Endodermal cell (in vitro differentiated cells): ENCODE data around the gene UQCC2. TPM values are rescaled to one million over a fixed set of nuclear protein-coding genes. Genes with fewer than 3 reads are reported as not detected.

Experiments used
- DNase-seq: peaks from one replicate; pipeline ENCODE4 v3.0.0-alpha.2; 2017
- H3K27ac ChIP-seq: 2 replicates; pipeline ENCODE4 v1.5.1; 2013; ENCODE audit warnings: mild to moderate bottlenecking, low read depth, low read length, moderate library complexity
- H3K27me3 ChIP-seq: 2 replicates; pipeline ENCODE4 v1.6.1; 2013; ENCODE audit warnings: mild to moderate bottlenecking, low read length, moderate library complexity; ENCODE audit not compliant: insufficient read depth, control insufficient read depth, poor library complexity, severe bottlenecking
- H3K36me3 ChIP-seq: 2 replicates; pipeline ENCODE4 v1.7.0; 2013; ENCODE audit warnings: mild to moderate bottlenecking, low read length, moderate library complexity; ENCODE audit not compliant: control insufficient read depth, insufficient read depth
- H3K4me1 ChIP-seq: one replicate; pipeline ENCODE4 v1.7.0; 2013; ENCODE audit warnings: low read length; ENCODE audit not compliant: control insufficient read depth, insufficient read depth
- H3K4me3 ChIP-seq: 2 replicates; pipeline ENCODE4 v1.5.1; 2013; ENCODE audit warnings: mild to moderate bottlenecking, low read length, moderate library complexity
- H3K9ac ChIP-seq: 2 replicates; pipeline ENCODE4 v1.6.1; 2013; ENCODE audit warnings: mild to moderate bottlenecking, low read length, moderate library complexity; ENCODE audit not compliant: poor library complexity, severe bottlenecking; ENCODE audit errors: extremely low read depth
- H3K9me3 ChIP-seq: 2 replicates; pipeline ENCODE4 v1.6.1; 2013; ENCODE audit warnings: mild to moderate bottlenecking, low read length, moderate library complexity; ENCODE audit not compliant: control insufficient read depth
- H3K27ac Mint-ChIP-seq: 2 replicates; pipeline ENCODE4 v1.8.0; 2020; ENCODE audit warnings: mixed read lengths
- H3K27me3 Mint-ChIP-seq: 2 replicates; pipeline ENCODE4 v1.8.0; 2021; ENCODE audit warnings: mild to moderate bottlenecking, mixed read lengths; ENCODE audit not compliant: insufficient read depth
- H3K36me3 Mint-ChIP-seq: 2 replicates; pipeline ENCODE4 v1.8.0; 2020; ENCODE audit warnings: low read depth, mixed read lengths
- H3K4me1 Mint-ChIP-seq: 2 replicates; pipeline ENCODE4 v1.8.0; 2020; ENCODE audit warnings: mixed read lengths
- H3K4me3 Mint-ChIP-seq: 2 replicates; pipeline ENCODE4 v1.8.0; 2020; ENCODE audit warnings: mild to moderate bottlenecking, moderate library complexity, mixed read lengths
- H3K9me3 Mint-ChIP-seq: 2 replicates; pipeline ENCODE4 v1.8.0; 2020; ENCODE audit warnings: mild to moderate bottlenecking, mixed read lengths
- CTCF ChIP-seq: fragments of 200-600 bp; sonication (generic); conservative IDR thresholded peaks from 2 replicates; pipeline ENCODE4 v1.5.0; 2021; ENCODE audit warnings: antibody characterized with exemption, mild to moderate bottlenecking
- WGBS, 2 experiments: methylation state at CpG; one replicate each; pipeline versions ENCODE4 v1.1.5 to v1.1.7; 2013; ENCODE audit warnings: missing lambda C conversion rate in 2 of 2, mixed read lengths in 1 of 2; ENCODE audit not compliant: insufficient coverage in 1 of 2, insufficient read length in 1 of 2; 5-methylcytosine and 5-hydroxymethylcytosine counted together
- total RNA-seq, 2 donors: library from RNA; stranded (reverse); fragmentation: NEBNext Ultra II Directional in 1 of 2; extraction: Animal tissue kit (Norgen Biotek cat#: 25700) in 1 of 2; gene quantifications; 2 replicates in 1 of 2; 3 replicates in 1 of 2; pipeline ENCODE4 v1.2.1, GENCODE V29; 2021

Gene UQCC2
- total RNA-seq, 2 donors from 2014 or later: 120 to 174 TPM

- no peaks in the 10 kb centered on the region for H3K4me1 ChIP-seq
- H3K27me3 ChIP-seq: no peaks in the 10 kb centered on the region
- Mint-ChIP-seq H3K9me3 (no peaks in the 10 kb centered on the region), H3K4me1 (peaks cover 18% of the 10 kb centered on the region), H3K27ac (no peak overlapping the region), H3K4me3 (no peak overlapping the region), H3K27me3 (peaks cover 9% of the 10 kb centered on the region), H3K36me3 (no peaks in the 10 kb centered on the region)
- H3K4me3 ChIP-seq: no peak overlapping the region
- no peak overlapping the region for H3K27ac ChIP-seq
- 90 to 95% methylated on average over 2 to 15 of the region's 15 CpGs for WGBS, 2 experiments
- no peaks in the 10 kb centered on the region for H3K36me3 ChIP-seq
- TF ChIP-seq CTCF: no peak
- DNase-seq: no peak
- no peaks in the 10 kb centered on the region for H3K9me3 ChIP-seq
- H3K9ac ChIP-seq: no peak overlapping the region
These were observed 15.2 kb upstream of the UQCC2 start for GRCh38 chr6:33726696-33727095.

GRCh38 chr6:33725891-33726673 lies 14.6 kb upstream of the UQCC2 start:
- Histone ChIP-seq H3K4me3 (no peak overlapping the region), H3K27ac (no peak overlapping the region), H3K36me3 (no peaks in the 10 kb centered on the region), H3K9me3 (no peaks in the 10 kb centered on the region), H3K9ac (no peak overlapping the region), H3K27me3 (no peaks in the 10 kb centered on the region), H3K4me1 (no peaks in the 10 kb centered on the region)
- peaks cover 9% of the 10 kb centered on the region for H3K27me3 Mint-ChIP-seq
- TF ChIP-seq CTCF: no peak
- H3K9me3 Mint-ChIP-seq: no peaks in the 10 kb centered on the region
- H3K27ac Mint-ChIP-seq: no peak overlapping the region
- no peak for DNase-seq
- WGBS, 2 experiments: 91 to 97% methylated on average over 5 to 6 of the region's 7 CpGs
- H3K4me1 Mint-ChIP-seq: peaks cover 18% of the 10 kb centered on the region
- H3K36me3 Mint-ChIP-seq: no peaks in the 10 kb centered on the region
- H3K4me3 Mint-ChIP-seq: no peak overlapping the region

GRCh38 chr6:33725222-33725621 lies 13.7 kb upstream of the UQCC2 start:
- Mint-ChIP-seq H3K36me3 (no peaks in the 10 kb centered on the region), H3K27me3 (peaks cover 10% of the 10 kb centered on the region), H3K4me3 (no peak overlapping the region), H3K9me3 (no peaks in the 10 kb centered on the region), H3K27ac (no peak overlapping the region), H3K4me1 (peaks cover 10% of the 10 kb centered on the region)
- DNase-seq: no peak
- no peak overlapping the region for H3K4me3 ChIP-seq
- H3K9me3 ChIP-seq: no peaks in the 10 kb centered on the region
- no peaks in the 10 kb centered on the region for H3K4me1 ChIP-seq
- H3K9ac ChIP-seq: no peak overlapping the region
- 92 to 95% methylated on average over 7 to 14 of the region's 14 CpGs for WGBS, 2 experiments
- no peaks in the 10 kb centered on the region for H3K27me3 ChIP-seq
- no peak overlapping the region for H3K27ac ChIP-seq
- no peaks in the 10 kb centered on the region for H3K36me3 ChIP-seq
- TF ChIP-seq CTCF: no peak
